Measurements from ENCODE around the gene FABP2. TPM values are rescaled to one million over a fixed set of nuclear protein-coding genes. Genes with fewer than 3 reads are reported as not detected.

Gene FABP2
- not detected in 2 replicates for total RNA-seq

DNA sequence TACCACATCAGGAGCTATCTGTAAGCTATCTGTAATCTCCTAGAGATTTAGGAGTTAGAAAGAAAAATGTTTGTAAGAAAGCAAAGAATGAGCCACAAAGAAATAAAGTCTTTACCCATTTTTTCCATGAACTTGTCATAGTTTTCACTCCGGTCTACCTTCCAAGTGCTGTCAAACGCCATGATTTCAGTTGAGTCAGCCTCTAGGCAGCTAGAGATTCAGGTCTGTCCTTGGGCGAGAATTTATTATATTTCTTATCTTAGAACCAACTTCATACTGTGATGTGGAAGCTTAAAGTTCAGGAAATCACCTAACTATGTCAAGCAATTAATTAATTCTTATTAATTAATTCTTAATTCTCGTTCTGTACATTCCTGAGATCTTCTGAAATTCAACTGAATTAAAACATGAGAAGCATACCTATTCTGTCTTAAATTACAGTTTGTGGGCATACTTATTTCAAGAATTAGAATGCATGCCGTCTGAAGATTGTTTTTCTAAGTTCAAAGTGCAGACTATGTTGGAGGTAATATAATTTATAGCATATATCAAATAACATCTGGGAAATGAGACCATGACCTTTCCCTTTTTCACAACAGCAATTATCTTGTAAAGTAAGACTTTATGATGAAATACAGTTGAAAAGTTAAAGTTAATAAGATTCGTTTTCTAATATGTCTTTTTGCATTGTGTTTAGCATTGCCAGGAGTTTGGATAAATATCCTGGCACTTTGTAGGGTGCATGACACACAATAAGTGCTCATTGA is at the start of gene FABP2:
FABP2 (minus strand) TSS at position 218 of the 767 bp plus-strand sequence; CDS start at position 182, 36 bp downstream.

Other genes starting within 250 kb of the FABP2 start
- 0.15 and 0.50 TPM in 2 replicates for gene MYOZ2, start 186.3 kb downstream of the FABP2 start, total RNA-seq
- 26.6 and 51.3 TPM in 2 replicates for gene USP53, start 109.4 kb downstream of the FABP2 start, total RNA-seq